ENCODE results near the gene KCTD3.

The KCTD3 gene

DNA sequence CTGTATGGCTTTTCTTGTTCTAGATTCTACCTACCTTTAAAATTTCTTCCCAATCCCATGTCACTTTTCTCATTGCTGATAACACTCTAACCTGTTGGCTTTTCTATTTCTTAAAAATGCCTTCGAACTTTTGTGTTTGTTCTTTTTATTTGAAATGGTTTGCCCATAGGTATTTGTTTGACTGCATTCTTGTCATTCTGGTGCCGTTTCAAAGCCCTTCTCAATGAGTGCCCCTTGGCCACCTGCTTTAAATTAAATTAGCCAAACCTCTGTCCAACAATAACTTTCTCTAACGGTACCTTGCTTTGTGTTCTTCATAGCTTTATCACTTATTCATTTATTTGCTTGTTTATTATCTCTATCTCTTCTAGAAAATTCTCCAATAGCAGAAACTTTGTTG, 38.9 kb downstream of the KCTD3 start:
- DNase-seq (ENCODE audit: low spot score) = no peak

DNA sequence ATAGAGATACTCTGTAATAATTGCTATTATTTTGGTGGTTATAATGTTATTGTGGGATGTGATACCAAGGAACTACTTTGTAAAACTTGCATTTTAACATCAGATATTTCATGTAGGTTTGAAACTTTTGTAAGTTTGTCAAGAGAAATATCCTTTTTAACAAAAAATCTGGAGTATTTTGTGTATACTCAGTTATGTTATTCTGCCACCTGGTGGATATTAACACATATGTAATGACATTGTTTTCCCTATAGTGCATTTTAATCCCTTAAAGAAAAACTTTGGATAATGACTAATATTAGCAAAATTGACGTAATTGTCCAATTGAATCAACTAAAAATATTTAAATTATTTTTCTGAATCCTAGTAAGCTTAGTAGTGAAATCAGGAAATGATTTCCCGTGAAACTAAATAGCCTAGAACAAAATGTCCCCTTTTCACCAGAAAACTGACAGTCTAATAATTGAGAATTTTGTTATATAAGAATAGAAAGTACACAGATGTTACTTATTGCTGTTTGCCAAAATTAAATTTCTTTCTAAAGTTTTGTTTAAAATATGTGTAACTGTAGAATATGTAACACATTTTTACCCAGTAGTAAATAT, 39.6 kb downstream of the KCTD3 start:
- DNase-seq (ENCODE audit: low spot score) = no peak

DNA sequence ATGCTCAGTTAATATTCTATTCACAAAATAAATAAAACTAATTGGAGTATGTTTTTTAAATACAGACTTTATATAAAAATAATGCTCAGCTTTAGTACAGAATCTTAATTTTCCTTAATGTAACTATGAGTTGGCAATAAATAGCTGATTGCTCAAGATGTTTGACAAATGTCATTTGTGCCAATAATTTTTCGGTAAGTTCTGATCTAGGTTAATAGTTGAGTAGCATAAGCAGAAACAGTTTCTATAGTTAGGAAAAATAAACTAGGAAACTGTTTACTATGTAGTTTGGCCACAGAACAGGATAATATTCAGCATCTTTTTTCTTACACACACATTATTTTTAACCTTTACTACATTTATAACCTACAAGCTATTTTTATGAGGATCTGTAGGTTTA, 40.3 kb downstream of the KCTD3 start:
- DNase-seq (ENCODE audit: low spot score) = no peak

DNA sequence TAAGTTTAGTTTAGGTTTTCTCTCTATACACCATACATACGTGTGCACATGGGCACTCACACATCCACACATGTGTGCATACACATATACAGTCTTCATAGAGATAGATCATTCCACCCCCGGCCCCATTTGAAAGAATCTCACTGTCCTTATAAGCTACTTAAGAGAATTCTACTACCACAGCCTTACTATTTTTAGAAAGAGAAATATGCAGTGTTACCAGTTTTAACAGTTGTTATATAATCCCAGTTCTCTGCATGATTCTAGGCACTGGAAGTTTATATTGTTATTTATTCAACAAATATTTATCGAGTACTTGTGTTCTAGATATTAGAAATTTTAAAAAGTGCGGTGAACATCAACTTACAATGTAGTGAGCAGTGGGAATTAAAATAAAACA, 41.5 kb downstream of the KCTD3 start:
- DNase-seq (ENCODE audit: low spot score) = no peak

DNA sequence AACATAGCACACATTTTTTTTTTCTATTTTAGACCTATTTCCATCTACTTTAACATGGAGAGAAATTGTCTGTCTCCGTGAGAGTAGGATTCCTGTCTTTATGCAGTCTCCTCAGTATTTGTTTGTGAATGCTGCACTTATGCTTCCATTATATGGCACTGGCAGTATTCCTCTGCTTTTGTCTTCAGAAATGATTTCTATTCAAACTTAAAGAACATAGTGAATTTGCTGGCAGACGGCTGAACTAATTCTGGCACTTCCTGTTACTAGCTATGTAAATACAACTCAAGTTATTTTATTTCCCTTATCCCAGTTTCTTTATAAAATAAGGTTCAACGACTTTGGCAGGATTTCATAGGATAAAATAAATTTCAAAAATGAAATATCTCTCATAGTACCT, 45.3 kb downstream of the KCTD3 start:
- no peak for DNase-seq (ENCODE audit: low spot score)

DNA sequence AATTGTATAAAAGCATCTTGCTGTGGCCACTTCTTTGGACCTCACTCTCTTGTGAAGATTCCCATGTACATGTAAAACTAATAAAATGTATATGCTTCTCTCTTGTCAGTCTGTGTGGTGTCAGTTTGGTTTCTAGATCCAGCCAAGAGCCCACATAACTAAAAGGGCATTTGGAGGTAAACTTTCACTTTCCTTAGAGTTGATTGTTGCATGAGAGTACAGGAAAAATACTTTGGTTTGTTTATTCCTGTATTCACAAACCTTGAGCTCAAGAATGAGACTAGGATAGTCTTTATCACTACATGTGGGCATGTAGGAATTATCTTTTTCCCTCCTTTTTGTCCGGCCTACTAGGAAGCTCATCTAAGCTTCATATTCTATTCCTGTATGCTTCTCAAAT, 50.9 kb downstream of the KCTD3 start:
- no peak for DNase-seq (ENCODE audit: low spot score)

DNA sequence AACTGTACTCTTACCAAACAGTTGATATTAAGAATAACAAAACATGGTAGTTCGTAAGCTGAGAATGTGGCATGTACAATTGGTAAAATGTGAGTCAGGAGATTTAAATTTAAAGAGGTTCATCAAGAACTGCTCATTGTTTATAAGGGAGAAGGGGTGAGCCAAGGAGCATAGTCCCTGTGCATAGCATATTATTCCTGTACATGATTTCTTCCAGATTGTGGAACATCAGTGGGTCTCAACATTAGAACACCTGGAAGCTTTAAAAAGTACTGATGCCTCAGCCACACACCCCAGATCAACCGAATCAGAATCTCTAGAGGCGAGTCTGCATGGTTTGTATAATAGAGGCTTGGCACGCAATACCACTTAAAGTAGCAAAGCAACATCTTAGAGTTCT, 56.1 kb downstream of the KCTD3 start:
- DNase-seq (ENCODE audit: low spot score) = no peak

DNA sequence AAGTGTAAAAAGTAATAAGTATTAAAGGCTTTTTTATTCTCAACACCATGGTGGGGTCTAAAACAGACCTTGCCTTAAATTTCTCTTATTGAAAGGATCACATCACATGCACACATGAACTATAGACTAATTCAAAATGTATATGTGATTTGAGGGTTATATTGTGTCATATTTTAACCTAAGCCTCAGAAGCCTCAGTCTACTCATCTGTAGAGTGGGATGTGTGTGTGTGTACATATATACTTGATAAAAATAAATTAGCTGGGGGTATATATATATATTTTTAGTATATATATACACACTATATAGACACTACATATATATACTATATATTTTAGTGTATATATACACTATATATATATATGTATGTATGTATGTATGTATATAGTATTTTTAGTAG, 58.8 kb downstream of the KCTD3 start:
- no peak for DNase-seq (ENCODE audit: low spot score)

- no peak for DNase-seq (ENCODE audit: low spot score)
These were observed 63.9 kb downstream of the KCTD3 start for GRCh38 chr1:215631040-215631439.

DNA sequence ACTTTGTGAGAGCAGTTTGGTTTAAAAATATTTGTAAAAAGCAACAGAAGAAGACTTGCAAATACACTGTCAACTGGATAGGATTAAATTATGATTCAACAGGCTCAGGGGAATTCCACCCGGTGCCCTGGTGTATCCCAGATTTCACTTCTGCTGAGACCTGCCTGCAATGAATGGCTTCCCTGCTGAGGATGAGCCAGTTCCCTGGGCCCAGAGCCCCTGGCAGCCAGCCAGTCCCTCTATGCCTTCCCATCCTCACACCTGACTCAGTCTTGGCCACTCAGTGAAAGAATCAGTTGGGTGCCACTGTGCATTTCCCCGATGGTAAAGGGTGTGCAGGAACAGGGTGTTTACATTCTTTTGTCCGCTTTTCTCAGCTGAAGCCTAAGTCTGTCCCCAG, 64.4 kb downstream of the KCTD3 start:
- DNase-seq (ENCODE audit: low spot score) = peak; percentile 80

DNA sequence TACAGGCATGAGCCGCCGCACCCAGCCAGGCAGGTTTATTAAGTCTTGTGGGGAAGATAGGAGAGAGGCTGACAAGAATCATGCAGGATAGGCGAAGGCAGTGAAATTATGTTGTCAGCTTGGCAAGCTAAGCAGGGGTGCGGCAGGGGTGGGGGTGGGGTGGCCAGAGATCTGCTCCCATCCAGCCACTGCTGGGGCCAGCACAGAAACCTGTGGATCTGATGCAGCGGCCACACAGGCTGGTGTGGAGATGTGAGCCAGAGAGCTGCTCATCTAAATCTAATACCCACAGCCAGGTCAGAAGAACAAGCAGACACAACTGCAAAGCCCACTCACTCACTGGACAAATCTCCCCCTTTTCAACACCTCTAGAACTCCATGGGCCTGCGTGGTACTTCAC, 68.7 kb downstream of the KCTD3 start:
- no peak for DNase-seq (ENCODE audit: low spot score)

DNA sequence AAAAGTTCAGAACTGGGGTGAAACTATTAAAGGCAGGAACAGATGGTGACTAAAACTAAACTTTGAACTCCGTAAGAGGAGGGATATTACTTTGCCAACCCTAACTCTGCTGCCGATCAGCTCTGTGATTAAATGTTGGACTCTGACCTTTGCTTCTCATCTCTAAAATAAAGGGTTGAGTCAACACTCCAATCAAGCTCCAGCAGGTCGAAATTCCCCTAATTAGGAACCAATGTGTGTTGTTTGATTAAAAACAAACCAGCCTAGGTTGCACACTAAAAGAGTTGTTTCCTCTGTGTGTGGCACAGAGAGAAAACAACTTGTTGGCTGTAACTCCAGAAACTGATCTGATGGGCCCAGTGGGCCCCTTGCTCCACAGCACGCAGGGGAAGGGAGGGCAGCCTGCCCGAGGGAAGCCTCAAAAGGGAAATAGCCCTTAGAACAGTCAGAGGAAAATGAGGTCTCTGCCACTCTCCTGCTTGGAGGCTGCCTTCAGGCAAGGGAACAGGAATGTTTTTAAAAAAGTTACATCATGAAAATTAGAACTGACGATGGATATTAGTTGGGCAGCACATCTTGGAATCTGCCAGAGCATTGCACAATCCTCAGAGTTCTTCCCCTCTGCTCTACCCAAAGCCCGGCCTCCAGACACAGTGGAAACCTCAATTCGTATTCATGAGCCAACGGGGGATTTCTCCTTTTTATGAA, 69.3 kb downstream of the KCTD3 start:
- DNase-seq (ENCODE audit: low spot score) = no peak

- no peak for DNase-seq (ENCODE audit: low spot score)
These were observed 70.0 kb downstream of the KCTD3 start for GRCh38 chr1:215637041-215637573.

GRCh38 chr1:215640429-215641148, 73.5 kb downstream of the KCTD3 start:
- DNase-seq (ENCODE audit: low spot score) = no peak

DNA sequence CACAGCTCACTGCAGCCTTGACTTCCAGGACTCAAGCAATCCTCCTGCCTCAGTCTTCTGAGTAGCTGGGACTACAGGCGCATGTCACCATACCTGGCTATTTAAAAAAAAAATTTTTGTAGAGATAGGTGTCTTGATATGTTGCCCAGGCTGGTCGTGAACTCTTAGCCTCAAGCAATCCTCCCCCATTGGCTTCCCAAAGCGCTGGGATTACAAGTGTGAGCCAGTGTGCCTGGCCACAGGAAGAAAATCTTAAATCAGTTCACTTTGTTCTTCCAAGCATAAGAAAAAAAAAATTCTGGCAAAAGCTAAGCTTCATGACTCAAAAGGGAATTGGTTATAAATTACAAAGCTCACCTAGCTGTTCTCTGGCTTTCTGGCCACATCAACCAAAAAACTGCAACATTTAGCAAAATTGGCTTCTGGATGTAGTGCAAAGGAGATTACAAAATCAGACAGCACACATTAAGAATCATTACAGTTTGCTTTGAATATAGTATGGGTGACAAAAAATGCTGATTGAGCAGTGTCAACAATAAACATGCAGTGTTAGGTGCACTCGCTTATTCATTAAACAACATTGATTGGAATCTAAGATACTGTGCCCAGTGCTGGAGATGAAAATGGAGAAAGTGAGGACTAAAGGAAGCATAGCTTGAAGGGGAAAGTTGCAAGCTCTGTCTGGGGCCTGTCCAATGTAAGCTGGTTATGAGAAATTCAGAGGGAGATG, 76.7 kb downstream of the KCTD3 start:
- no peak for DNase-seq (ENCODE audit: low spot score)

- DNase-seq (ENCODE audit: low spot score) = no peak
These were observed 78.1 kb downstream of the KCTD3 start for GRCh38 chr1:215645182-215645581.

GRCh38 chr1:215645861-215646260, 78.8 kb downstream of the KCTD3 start:
- DNase-seq (ENCODE audit: low spot score) = no peak

DNA sequence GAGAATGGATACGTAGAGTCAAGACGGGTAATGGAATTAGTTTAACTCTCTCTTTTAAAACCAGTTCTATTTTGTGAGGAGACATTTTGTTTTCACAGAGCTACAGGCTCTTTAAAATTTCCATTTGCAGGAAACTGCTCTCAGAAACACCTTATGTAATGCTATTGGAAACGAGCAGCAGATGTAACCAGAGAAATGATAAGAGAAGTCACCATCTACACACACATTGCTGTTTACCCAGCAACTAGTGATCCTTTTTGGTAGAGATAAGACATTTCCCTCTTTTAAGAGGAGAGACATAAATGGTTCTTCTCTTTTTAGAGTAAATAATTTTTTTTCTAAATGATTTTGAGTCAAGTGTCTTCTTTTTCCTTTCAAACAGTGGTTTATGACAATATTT, 80.6 kb downstream of the KCTD3 start:
- no peak for DNase-seq (ENCODE audit: low spot score)

GRCh38 chr1:215648957-215649356, 81.9 kb downstream of the KCTD3 start:
- DNase-seq (ENCODE audit: low spot score) = no peak

GRCh38 chr1:215650446-215651149, 83.5 kb downstream of the KCTD3 start:
- no peak for DNase-seq (ENCODE audit: low spot score)

GRCh38 chr1:215651867-215652266, 84.8 kb downstream of the KCTD3 start:
- DNase-seq (ENCODE audit: low spot score) = no peak

DNA sequence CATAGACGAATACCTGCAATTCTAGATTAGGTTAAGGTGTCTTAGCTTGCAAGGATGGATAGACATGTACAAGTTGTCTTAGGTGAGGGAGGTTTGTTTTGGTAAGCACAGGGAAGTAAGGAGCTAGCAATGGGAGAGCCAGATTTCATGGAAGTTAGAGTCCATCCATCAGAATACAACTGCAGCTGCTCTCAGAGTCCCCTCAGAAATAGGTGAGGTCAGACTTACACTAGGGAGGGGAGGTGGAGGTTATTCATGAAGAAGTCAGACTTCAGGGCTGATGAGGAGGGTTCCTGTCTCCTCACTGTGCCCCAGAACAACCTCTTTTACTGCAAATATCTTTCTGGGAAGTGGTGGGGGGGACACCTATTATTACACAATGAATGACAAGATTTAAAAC, 85.3 kb downstream of the KCTD3 start:
- DNase-seq (ENCODE audit: low spot score) = no peak

All from D341Med (cell line).